Osteocyte (in vitro differentiated cells): ENCODE results near the gene CYSTM1. TPM values are rescaled to one million over a fixed set of nuclear protein-coding genes. Genes with fewer than 3 reads are reported as not detected.

Experiments
- DNase-seq: peaks from one replicate; pipeline ENCODE4 v3.0.0; 2021; ENCODE audit warnings: mixed read lengths; ENCODE audit not compliant: unreplicated experiment; ENCODE audit errors: extremely low spot score
- H3K27ac Mint-ChIP-seq: one replicate; pipeline ENCODE4 v1.8.0; 2021; ENCODE audit warnings: mild to moderate bottlenecking, mixed read lengths; ENCODE audit not compliant: unreplicated experiment
- H3K27me3 Mint-ChIP-seq: one replicate; pipeline ENCODE4 v1.8.0; 2021; ENCODE audit warnings: mixed read lengths; ENCODE audit not compliant: unreplicated experiment
- H3K36me3 Mint-ChIP-seq: one replicate; pipeline ENCODE4 v1.8.0; 2021; ENCODE audit warnings: mixed read lengths; ENCODE audit not compliant: unreplicated experiment
- H3K4me1 Mint-ChIP-seq: one replicate; pipeline ENCODE4 v1.8.0; 2021; ENCODE audit warnings: mixed read lengths; ENCODE audit not compliant: unreplicated experiment
- H3K4me3 Mint-ChIP-seq: one replicate; pipeline ENCODE4 v1.8.0; 2021; ENCODE audit warnings: mild to moderate bottlenecking, moderate library complexity, mixed read lengths; ENCODE audit not compliant: unreplicated experiment
- H3K9me3 Mint-ChIP-seq: one replicate; pipeline ENCODE4 v1.8.0; 2021; ENCODE audit warnings: mixed read lengths; ENCODE audit not compliant: unreplicated experiment
- CTCF ChIP-seq: fragments of 200-600 bp; sonication (generic); IDR thresholded peaks from 2 replicates; pipeline ENCODE4 v1.5.0; 2021; ENCODE audit warnings: antibody characterized with exemption, mild to moderate bottlenecking, moderate library complexity
- total RNA-seq: library from RNA; stranded (reverse); gene quantifications from 2 replicates; pipeline ENCODE4 v1.2.1, GENCODE V29; 2021

CYSTM1 gene
- total RNA-seq, 1 donor from 2014 or later: 26.7 TPM

- DNase-seq: no peak
- H3K9me3 Mint-ChIP-seq: no peaks in the 10 kb centered on the region
- H3K27me3 Mint-ChIP-seq: no peaks in the 10 kb centered on the region
- H3K4me3 Mint-ChIP-seq: no peak overlapping the region
- peaks cover 40% of the 10 kb centered on the region for H3K4me1 Mint-ChIP-seq
- no peak overlapping the region for H3K27ac Mint-ChIP-seq
- H3K36me3 Mint-ChIP-seq: peaks cover 13% of the 10 kb centered on the region
- TF ChIP-seq CTCF: no peak
These were observed 79.0 kb downstream of the CYSTM1 start for GRCh38 chr5:140253985-140254384.

- Mint-ChIP-seq H3K4me1 (peaks cover 40% of the 10 kb centered on the region), H3K27ac (no peak overlapping the region), H3K36me3 (peaks cover 19% of the 10 kb centered on the region), H3K4me3 (no peak overlapping the region), H3K27me3 (no peaks in the 10 kb centered on the region), H3K9me3 (no peaks in the 10 kb centered on the region)
- no peak for DNase-seq
- no peak for TF ChIP-seq CTCF
These were observed 80.6 kb downstream of the CYSTM1 start for GRCh38 chr5:140255460-140256157.

- H3K27me3 Mint-ChIP-seq: no peaks in the 10 kb centered on the region
- no peak for TF ChIP-seq CTCF
- H3K9me3 Mint-ChIP-seq: no peaks in the 10 kb centered on the region
- no peak overlapping the region for H3K27ac Mint-ChIP-seq
- DNase-seq: no peak
- H3K4me1 Mint-ChIP-seq: peaks cover 46% of the 10 kb centered on the region
- no peak overlapping the region for H3K4me3 Mint-ChIP-seq
- peaks cover 19% of the 10 kb centered on the region for H3K36me3 Mint-ChIP-seq
These were observed 81.7 kb downstream of the CYSTM1 start for GRCh38 chr5:140256726-140257125.

- Mint-ChIP-seq H3K36me3 (peaks cover 19% of the 10 kb centered on the region), H3K27me3 (no peaks in the 10 kb centered on the region), H3K4me3 (no peak overlapping the region), H3K9me3 (no peaks in the 10 kb centered on the region), H3K4me1 (peaks cover 35% of the 10 kb centered on the region), H3K27ac (peak overlapping the region; percentile 69)
- no peak for TF ChIP-seq CTCF
- no peak for DNase-seq
These were observed 83.0 kb downstream of the CYSTM1 start for GRCh38 chr5:140258016-140258415.

GRCh38 chr5:140258873-140259272 is 83.9 kb downstream of the CYSTM1 start:
- no peak for TF ChIP-seq CTCF
- no peak for DNase-seq
- Mint-ChIP-seq H3K4me3 (no peak overlapping the region), H3K27me3 (no peaks in the 10 kb centered on the region), H3K9me3 (no peaks in the 10 kb centered on the region), H3K36me3 (peaks cover 19% of the 10 kb centered on the region), H3K27ac (peak overlapping the region; percentile 11), H3K4me1 (peaks cover 35% of the 10 kb centered on the region)
